ENCODE measurements around the gene SAP25.
A peak's percentile ranks its signal among the peaks of the same experiment; 100 is the strongest.

DNA sequence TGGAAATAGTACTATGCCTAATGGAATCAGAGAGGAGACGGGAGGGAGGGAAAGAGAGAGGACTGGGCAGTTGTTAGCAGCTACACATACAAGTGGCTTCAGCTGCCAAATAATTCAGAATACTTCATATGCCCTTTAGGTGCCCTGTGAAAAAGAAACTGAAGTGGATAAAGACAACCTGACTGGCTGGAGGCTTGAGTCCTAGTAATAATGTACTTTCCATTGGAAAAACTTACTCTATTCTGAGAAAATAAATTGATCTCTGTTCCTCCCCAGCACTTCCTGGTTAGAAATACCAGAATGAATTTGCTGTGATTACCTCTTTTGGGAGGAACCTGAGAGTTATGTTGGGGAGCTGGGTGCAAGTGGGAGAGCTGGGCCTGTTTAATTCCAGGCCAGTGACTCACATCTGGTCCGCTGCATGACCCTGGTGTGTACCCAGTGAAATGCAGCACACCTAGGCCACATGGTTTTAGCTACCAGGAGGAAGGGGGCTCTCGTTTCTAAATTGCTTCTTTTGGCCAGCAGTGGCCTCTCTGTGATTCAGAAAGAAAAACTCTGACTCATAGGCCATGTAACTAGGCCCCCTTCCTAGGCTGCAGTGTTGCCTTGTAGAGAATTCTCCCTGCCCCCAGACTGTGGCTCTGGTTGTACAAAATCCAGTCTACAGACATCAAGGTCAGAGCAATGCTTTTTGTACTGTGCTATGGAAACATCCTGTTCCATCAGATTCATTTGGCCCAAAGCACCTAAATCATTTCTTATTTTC lies 28.2 kb downstream of the SAP25 start:
- TF ChIP-seq POLR2AphosphoS5 (IDR thresholded peaks at IDR 0.05; ENCODE audit: low read depth, low read length) (peak; percentile 40; the same call in 1 of the 2 replicates), POLR2A (IDR thresholded peaks at IDR 0.05; ENCODE audit: low read depth, low read length) (peak; percentile 57; the same call in 1 of the 2 replicates), SPI1 (IDR thresholded peaks at IDR 0.05; ENCODE audit: low read depth, low read length) (peak; percentile 75), TAF1 (IDR thresholded peaks at IDR 0.05; ENCODE audit: low read depth, low read length) (peak; percentile 23; the same call in 1 of the 2 replicates), PAX5 (IDR thresholded peaks at IDR 0.05; ENCODE audit: insufficient read depth, low read length, severe bottlenecking) (no peak), POU2F2 (IDR thresholded peaks at IDR 0.05; ENCODE audit: low read depth, low read length) (no peak)
